Liver (tissue), 3 donors: ENCODE measurements around the gene PTGES.

Source experiments
- ATF3 ChIP-seq: IDR thresholded peaks from 2 replicates; pipeline ENCODE4 v1.6.1; 2016; ENCODE audit warnings: antibody characterized with exemption
- CTCF ChIP-seq: fragments of 150-350 bp; IDR thresholded peaks from 2 replicates; pipeline ENCODE4 v1.5.1; 2017; ENCODE audit warnings: improper control_type of control experiment, low read depth, low read length; ENCODE audit not compliant: missing input control
- EGR1 ChIP-seq, 2 donors: IDR thresholded peaks; 2 replicates each; pipeline ENCODE4 v1.6.1; 2016 to 2018; ENCODE audit warnings: antibody characterized with exemption in 2 of 2, low read depth in 2 of 2
- JUND ChIP-seq, 2 donors: IDR thresholded peaks; 2 replicates each; pipeline ENCODE4 v1.6.1; 2016; ENCODE audit warnings: antibody characterized with exemption in 2 of 2
- MAX ChIP-seq: IDR thresholded peaks from 2 replicates; pipeline ENCODE4 v1.6.1; 2016; ENCODE audit warnings: antibody characterized with exemption
- RAD21 ChIP-seq, 2 donors: IDR thresholded peaks; 2 replicates each; pipeline ENCODE4 v1.6.1; 2016; ENCODE audit warnings: antibody characterized with exemption in 2 of 2, mild to moderate bottlenecking in 2 of 2
- SP1 ChIP-seq: IDR thresholded peaks from 2 replicates; pipeline ENCODE4 v1.6.1; 2018; ENCODE audit warnings: antibody characterized with exemption, mild to moderate bottlenecking
- TAF1 ChIP-seq: conservative IDR thresholded peaks from 2 replicates; pipeline ENCODE4 v1.6.1; 2016; ENCODE audit warnings: antibody characterized with exemption, mild to moderate bottlenecking
- YY1 ChIP-seq: IDR thresholded peaks from 2 replicates; pipeline ENCODE4 v1.6.1; 2016; ENCODE audit warnings: antibody characterized with exemption, mild to moderate bottlenecking
- TF ChIP-seq, protein P1 (sequence below): IDR thresholded peaks from 2 replicates; pipeline ENCODE4 v1.6.1; 2016; ENCODE audit warnings: antibody characterized with exemption
- TF ChIP-seq, protein P2 (sequence below): IDR thresholded peaks from 2 replicates; pipeline ENCODE4 v1.6.1; 2016; ENCODE audit warnings: antibody characterized with exemption, mild to moderate bottlenecking
- donor health status: healthy.
- donor health status: healthy.

GRCh38 chr9:129761901-129762369 is 9.1 kb upstream of the PTGES start:
- TF ChIP-seq MAX (no peak), CTCF (no peak), EGR1 (IDR thresholded peaks at IDR 0.05; ENCODE audit: low read depth in 2 of 2) (no peak), JUND (IDR thresholded peaks at IDR 0.05) (no peak), ATF3 (no peak), RAD21 (IDR thresholded peaks at IDR 0.05) (no peak), TAF1 (no peak), SP1 (no peak), YY1 (no peak)
- TF ChIP-seq, protein P1, sequence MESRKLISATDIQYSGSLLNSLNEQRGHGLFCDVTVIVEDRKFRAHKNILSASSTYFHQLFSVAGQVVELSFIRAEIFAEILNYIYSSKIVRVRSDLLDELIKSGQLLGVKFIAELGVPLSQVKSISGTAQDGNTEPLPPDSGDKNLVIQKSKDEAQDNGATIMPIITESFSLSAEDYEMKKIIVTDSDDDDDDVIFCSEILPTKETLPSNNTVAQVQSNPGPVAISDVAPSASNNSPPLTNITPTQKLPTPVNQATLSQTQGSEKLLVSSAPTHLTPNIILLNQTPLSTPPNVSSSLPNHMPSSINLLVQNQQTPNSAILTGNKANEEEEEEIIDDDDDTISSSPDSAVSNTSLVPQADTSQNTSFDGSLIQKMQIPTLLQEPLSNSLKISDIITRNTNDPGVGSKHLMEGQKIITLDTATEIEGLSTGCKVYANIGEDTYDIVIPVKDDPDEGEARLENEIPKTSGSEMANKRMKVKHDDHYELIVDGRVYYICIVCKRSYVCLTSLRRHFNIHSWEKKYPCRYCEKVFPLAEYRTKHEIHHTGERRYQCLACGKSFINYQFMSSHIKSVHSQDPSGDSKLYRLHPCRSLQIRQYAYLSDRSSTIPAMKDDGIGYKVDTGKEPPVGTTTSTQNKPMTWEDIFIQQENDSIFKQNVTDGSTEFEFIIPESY, result no peak
- TF ChIP-seq, protein P2, sequence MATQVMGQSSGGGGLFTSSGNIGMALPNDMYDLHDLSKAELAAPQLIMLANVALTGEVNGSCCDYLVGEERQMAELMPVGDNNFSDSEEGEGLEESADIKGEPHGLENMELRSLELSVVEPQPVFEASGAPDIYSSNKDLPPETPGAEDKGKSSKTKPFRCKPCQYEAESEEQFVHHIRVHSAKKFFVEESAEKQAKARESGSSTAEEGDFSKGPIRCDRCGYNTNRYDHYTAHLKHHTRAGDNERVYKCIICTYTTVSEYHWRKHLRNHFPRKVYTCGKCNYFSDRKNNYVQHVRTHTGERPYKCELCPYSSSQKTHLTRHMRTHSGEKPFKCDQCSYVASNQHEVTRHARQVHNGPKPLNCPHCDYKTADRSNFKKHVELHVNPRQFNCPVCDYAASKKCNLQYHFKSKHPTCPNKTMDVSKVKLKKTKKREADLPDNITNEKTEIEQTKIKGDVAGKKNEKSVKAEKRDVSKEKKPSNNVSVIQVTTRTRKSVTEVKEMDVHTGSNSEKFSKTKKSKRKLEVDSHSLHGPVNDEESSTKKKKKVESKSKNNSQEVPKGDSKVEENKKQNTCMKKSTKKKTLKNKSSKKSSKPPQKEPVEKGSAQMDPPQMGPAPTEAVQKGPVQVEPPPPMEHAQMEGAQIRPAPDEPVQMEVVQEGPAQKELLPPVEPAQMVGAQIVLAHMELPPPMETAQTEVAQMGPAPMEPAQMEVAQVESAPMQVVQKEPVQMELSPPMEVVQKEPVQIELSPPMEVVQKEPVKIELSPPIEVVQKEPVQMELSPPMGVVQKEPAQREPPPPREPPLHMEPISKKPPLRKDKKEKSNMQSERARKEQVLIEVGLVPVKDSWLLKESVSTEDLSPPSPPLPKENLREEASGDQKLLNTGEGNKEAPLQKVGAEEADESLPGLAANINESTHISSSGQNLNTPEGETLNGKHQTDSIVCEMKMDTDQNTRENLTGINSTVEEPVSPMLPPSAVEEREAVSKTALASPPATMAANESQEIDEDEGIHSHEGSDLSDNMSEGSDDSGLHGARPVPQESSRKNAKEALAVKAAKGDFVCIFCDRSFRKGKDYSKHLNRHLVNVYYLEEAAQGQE, result no peak
